K562 (cell line): ENCODE measurements around the gene PCSK5.

Source experiments
- EP300 ChIP-seq: IDR thresholded peaks from 2 replicates; pipeline ENCODE4 v1.6.1; 2012; ENCODE audit warnings: low read length, improper control_type of control experiment
- SMC3 ChIP-seq: conservative IDR thresholded peaks from 2 replicates; pipeline ENCODE4 v1.6.1; 2011; ENCODE audit warnings: low read depth, low read length, improper control_type of control experiment; ENCODE audit not compliant: insufficient read depth
- TCF7L2 ChIP-seq: fragments of 150-350 bp; IDR thresholded peaks from 2 replicates; pipeline ENCODE4 v1.6.1; 2016; ENCODE audit warnings: low read depth, mild to moderate bottlenecking, low read length, moderate library complexity
- UBTF ChIP-seq, 2 experiments: IDR thresholded peaks; 2 replicates each; pipeline ENCODE4 v1.6.1; 2012; ENCODE audit warnings: improper control_type of control experiment in 2 of 2, low read depth in 2 of 2, low read length in 2 of 2, borderline replicate concordance in 1 of 2

- no peak for TF ChIP-seq UBTF (IDR thresholded peaks at IDR 0.05; ENCODE audit: borderline replicate concordance in 1 of 2, low read depth in 2 of 2, low read length in 2 of 2)
- no peak for TF ChIP-seq TCF7L2
- no peak for TF ChIP-seq SMC3
- no peak for TF ChIP-seq EP300
Measured at GRCh38 chr9:76143834-76144233, 253.4 kb downstream of the PCSK5 start.
